PC-9 (cell line): Measurements from ENCODE around the gene OPN1LW. TPM values are rescaled to one million over a fixed set of nuclear protein-coding genes. Genes with fewer than 3 reads are reported as not detected.

Experiments used
- BruUV-seq: library from RNA; stranded (reverse); fragments of 400-500 nt; replicated peaks from 2 replicates; lab custom pipeline; 2021; lab: Mats Ljungman, UMichigan
- CTCF ChIA-PET: fragments of 300-600 bp; sonication (Branson Sonifier 250); formaldehyde crosslinking; loops from one replicate; lab custom pipeline; 2022; ENCODE audit warnings: antibody characterized with exemption; lab: Charles Lee
- POLR2A ChIA-PET: fragments of 300-600 bp; sonication (Branson Sonifier 250); formaldehyde crosslinking; loops from one replicate; lab custom pipeline; 2022; ENCODE audit warnings: antibody characterized with exemption; ENCODE audit not compliant: unreplicated experiment; lab: Charles Lee
- DNase-seq, 2 experiments: peaks; one replicate each; pipeline versions ENCODE4 v3.0.0 to v3.0.0-alpha.2; 2015 to 2022; ENCODE audit warnings: mixed read lengths in 1 of 2
- H2AFZ ChIP-seq: fragments of 200-600 bp; sonication (generic); 2 replicates; pipeline ENCODE4 v1.8.1; 2017; ENCODE audit warnings: antibody characterized with exemption
- H3F3A ChIP-seq: fragments of 200-600 bp; sonication (generic); 2 replicates; pipeline ENCODE4 v1.8.1; 2017; ENCODE audit warnings: antibody characterized with exemption, mild to moderate bottlenecking, low read depth; ENCODE audit not compliant: insufficient read depth
- H3K27ac ChIP-seq: fragments of 200-600 bp; sonication (generic); 2 replicates; pipeline ENCODE4 v1.6.1; 2016; ENCODE audit warnings: mixed run types
- H3K27me3 ChIP-seq: fragments of 200-600 bp; sonication (generic); 2 replicates; pipeline ENCODE4 v1.6.1; 2016; ENCODE audit warnings: low read depth, mixed run types; ENCODE audit not compliant: insufficient read depth
- H3K36me3 ChIP-seq: fragments of 200-600 bp; sonication (generic); 2 replicates; pipeline ENCODE4 v1.6.1; 2016; ENCODE audit warnings: low read depth, mixed run types
- H3K4me1 ChIP-seq: fragments of 200-600 bp; sonication (generic); replicated peaks from 2 replicates; pipeline ENCODE4 v1.6.1; 2016; ENCODE audit warnings: mixed run types; ENCODE audit not compliant: insufficient read depth
- H3K4me2 ChIP-seq: fragments of 200-600 bp; sonication (generic); 2 replicates; pipeline ENCODE4 v1.6.1; 2017; ENCODE audit warnings: mixed run types
- H3K4me3 ChIP-seq: fragments of 200-600 bp; sonication (generic); 2 replicates; pipeline ENCODE4 v1.6.1; 2016; ENCODE audit warnings: mixed run types
- H3K79me2 ChIP-seq: fragments of 200-600 bp; sonication (generic); 2 replicates; pipeline ENCODE4 v1.6.1; 2017; ENCODE audit warnings: low read depth, mixed run types
- H3K9me2 ChIP-seq: fragments of 200-600 bp; sonication (generic); 2 replicates; pipeline ENCODE4 v1.8.1; 2017; ENCODE audit warnings: mild to moderate bottlenecking; ENCODE audit not compliant: insufficient read depth
- H3K9me3 ChIP-seq: fragments of 200-600 bp; sonication (generic); 2 replicates; pipeline ENCODE4 v1.8.1; 2016; ENCODE audit warnings: low read depth; ENCODE audit not compliant: insufficient read depth
- H4K20me1 ChIP-seq: fragments of 200-600 bp; sonication (generic); 2 replicates; pipeline ENCODE4 v1.8.1; 2017; ENCODE audit not compliant: insufficient read depth
- EZH2 ChIP-seq: fragments of 200-600 bp; sonication (generic); IDR thresholded peaks from 2 replicates; pipeline ENCODE4 v1.8.0; 2017; ENCODE audit warnings: antibody characterized with exemption, low read depth
- intact Hi-C: fragments of 100-400 bp; cut with micrococcal nuclease; formaldehyde crosslinking; loops from one replicate; pipeline ENCODE4 v1.10.0; 2022; ENCODE audit not compliant: unreplicated experiment
- total RNA-seq: library from RNA; stranded (reverse); gene quantifications from 2 replicates; pipeline ENCODE4 v1.2.3, GENCODE V29; 2021
- TF ChIP-seq, protein P1 (sequence below): fragments of 200-600 bp; sonication (generic); conservative IDR thresholded peaks from 2 replicates; pipeline ENCODE4 v1.6.1; 2017; ENCODE audit warnings: mixed run types, antibody characterized with exemption, mild to moderate bottlenecking, moderate library complexity

Gene OPN1LW
- total RNA-seq, 1 experiment from 2014 or later: not detected

DNA sequence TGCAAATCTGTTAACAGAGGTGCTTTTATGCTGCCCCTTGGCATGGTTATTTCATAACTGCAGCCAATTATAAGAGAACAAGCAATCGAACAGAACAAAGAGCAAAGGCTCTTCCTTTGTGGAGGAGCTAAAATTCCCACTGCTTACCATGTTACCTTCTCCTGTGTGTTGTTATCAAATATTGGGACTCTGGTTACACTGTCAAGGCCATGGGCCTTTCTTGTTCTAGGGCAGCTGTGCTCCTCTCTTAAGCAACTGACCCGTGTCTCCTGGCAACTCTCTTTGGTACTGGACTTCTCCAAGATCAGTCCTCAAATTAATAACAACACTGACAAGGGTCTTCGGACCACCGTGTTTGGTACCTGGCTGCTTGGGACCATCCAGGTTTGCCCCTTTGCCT, 12.1 kb upstream of the OPN1LW start:
- CTCF ChIA-PET: interaction anchor here (0.7 kb wide), 1 partner anchor 105 kb away, joined by 3 read pairs; no protein-coding TSS in a partner anchor
- Histone ChIP-seq H3K4me3 (no peak overlapping the region), H3K36me3 (no peaks in the 10 kb centered on the region), H3K4me2 (no peak overlapping the region), H3K9me3 (no peaks in the 10 kb centered on the region), H3K79me2 (no peaks in the 10 kb centered on the region), H4K20me1 (no peaks in the 10 kb centered on the region), H3K27me3 (no peaks in the 10 kb centered on the region), H3K4me1 (no peaks in the 10 kb centered on the region), H2AFZ (no peak overlapping the region), H3K9me2 (no peaks in the 10 kb centered on the region), H3K27ac (no peak overlapping the region), H3F3A (no peaks in the 10 kb centered on the region)
- BruUV-seq: no TSS peak
- TF ChIP-seq, protein P1, sequence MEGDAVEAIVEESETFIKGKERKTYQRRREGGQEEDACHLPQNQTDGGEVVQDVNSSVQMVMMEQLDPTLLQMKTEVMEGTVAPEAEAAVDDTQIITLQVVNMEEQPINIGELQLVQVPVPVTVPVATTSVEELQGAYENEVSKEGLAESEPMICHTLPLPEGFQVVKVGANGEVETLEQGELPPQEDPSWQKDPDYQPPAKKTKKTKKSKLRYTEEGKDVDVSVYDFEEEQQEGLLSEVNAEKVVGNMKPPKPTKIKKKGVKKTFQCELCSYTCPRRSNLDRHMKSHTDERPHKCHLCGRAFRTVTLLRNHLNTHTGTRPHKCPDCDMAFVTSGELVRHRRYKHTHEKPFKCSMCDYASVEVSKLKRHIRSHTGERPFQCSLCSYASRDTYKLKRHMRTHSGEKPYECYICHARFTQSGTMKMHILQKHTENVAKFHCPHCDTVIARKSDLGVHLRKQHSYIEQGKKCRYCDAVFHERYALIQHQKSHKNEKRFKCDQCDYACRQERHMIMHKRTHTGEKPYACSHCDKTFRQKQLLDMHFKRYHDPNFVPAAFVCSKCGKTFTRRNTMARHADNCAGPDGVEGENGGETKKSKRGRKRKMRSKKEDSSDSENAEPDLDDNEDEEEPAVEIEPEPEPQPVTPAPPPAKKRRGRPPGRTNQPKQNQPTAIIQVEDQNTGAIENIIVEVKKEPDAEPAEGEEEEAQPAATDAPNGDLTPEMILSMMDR: no peak
- TF ChIP-seq EZH2: no peak
- no peak for DNase-seq
- POLR2A ChIA-PET: interaction anchor here (0.6 kb wide), 1 partner anchor 163 kb away, joined by 3 read pairs; no protein-coding TSS in a partner anchor
- intact Hi-C loops: no loop called here

DNA sequence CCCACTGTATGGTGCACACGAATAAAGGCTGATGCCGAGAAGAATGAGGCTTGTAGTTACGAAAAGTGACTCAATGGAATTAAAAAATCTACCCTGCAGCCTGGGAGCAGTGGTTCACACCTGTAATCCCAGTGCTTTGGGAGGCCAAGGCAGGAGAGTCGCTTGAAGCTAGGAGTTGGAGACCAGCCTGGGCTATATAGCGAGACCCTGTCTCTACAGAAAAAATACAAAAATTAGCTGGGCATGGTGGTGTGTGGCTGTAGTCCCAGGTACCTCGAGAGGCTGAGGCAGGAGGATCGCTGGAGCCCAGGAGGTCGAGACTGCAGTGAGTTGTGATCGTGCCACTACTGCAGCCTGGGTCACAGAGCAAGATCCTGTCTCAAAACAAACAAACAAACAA, 11.7 kb upstream of the OPN1LW start:
- no peak for DNase-seq
- no TSS peak for BruUV-seq
- Histone ChIP-seq H3K27me3 (no peaks in the 10 kb centered on the region), H3K4me3 (no peak overlapping the region), H4K20me1 (no peaks in the 10 kb centered on the region), H2AFZ (no peak overlapping the region), H3K9me2 (no peaks in the 10 kb centered on the region), H3K36me3 (no peaks in the 10 kb centered on the region), H3K4me1 (no peaks in the 10 kb centered on the region), H3K9me3 (no peaks in the 10 kb centered on the region), H3F3A (no peaks in the 10 kb centered on the region), H3K79me2 (no peaks in the 10 kb centered on the region), H3K4me2 (no peak overlapping the region), H3K27ac (no peak overlapping the region)
- CTCF ChIA-PET: no interaction called here
- intact Hi-C loops: no loop called here
- POLR2A ChIA-PET: interaction anchor here (0.5 to 0.6 kb wide), 2 partner anchors 164 to 310 kb away, joined by 3 read pairs; no protein-coding TSS in a partner anchor
- TF ChIP-seq, protein P1: no peak
- TF ChIP-seq EZH2: no peak

DNA sequence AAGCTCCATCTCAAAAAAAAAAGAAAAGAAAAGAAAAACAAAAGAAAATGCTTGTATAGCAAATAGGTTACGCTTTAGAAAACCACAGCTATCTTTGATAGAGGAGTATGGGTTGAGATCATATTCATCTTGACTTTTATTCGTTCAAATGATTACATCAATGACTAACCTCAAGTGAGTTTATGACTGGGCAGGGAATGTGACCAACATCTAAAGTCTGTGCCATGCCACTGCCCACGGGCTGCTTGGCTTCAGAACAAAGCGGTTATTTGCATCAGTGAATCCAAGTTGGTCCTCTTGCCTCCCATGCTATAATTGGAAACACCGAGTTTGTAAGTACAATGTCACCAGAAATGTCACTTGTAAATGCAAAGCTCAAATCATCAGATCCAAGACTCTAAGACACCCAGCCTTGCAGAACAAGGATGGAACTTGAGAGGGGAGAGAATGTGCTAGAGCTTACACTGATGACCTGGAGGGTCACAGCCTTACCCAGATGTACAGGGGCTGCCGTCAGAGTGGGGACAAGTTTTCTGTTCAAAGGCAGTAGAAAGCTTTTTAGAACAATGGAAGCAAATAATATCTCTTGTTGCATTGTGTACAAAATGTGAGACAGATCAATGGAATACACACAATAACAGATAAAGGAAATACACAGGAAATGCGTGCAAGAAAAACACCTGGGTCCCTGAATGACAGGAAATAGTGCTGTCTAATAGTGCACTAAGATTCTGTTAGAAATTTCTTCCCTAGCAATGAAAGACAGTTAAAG, 8.4 kb upstream of the OPN1LW start:
- Histone ChIP-seq H2AFZ (no peak overlapping the region), H3K4me1 (no peaks in the 10 kb centered on the region), H3K4me3 (no peak overlapping the region), H4K20me1 (no peaks in the 10 kb centered on the region), H3K79me2 (no peaks in the 10 kb centered on the region), H3K4me2 (no peak overlapping the region), H3F3A (no peaks in the 10 kb centered on the region), H3K27ac (no peak overlapping the region), H3K36me3 (no peaks in the 10 kb centered on the region), H3K27me3 (no peaks in the 10 kb centered on the region), H3K9me2 (no peaks in the 10 kb centered on the region), H3K9me3 (no peaks in the 10 kb centered on the region)
- CTCF ChIA-PET: interaction anchor here (0.7 kb wide), 1 partner anchor 9 kb away, joined by 3 read pairs; no protein-coding TSS in a partner anchor
- TF ChIP-seq, protein P1: no peak
- TF ChIP-seq EZH2: no peak
- BruUV-seq: no TSS peak
- no peak for DNase-seq
- intact Hi-C loops: no loop called here
- POLR2A ChIA-PET: no interaction called here
